Fibroblast of skin of right biceps (primary cell): ENCODE measurements around the gene VWA8.
"Not testable (repeated sequence)": the region's sequence is repeated elsewhere in the genome, so short reads cannot be mapped to it uniquely, and the experiment has no call there.

Experiments
- DNase-seq: peaks from one replicate; pipeline ENCODE4 v3.0.0-alpha.2; 2013

The VWA8 gene

DNA sequence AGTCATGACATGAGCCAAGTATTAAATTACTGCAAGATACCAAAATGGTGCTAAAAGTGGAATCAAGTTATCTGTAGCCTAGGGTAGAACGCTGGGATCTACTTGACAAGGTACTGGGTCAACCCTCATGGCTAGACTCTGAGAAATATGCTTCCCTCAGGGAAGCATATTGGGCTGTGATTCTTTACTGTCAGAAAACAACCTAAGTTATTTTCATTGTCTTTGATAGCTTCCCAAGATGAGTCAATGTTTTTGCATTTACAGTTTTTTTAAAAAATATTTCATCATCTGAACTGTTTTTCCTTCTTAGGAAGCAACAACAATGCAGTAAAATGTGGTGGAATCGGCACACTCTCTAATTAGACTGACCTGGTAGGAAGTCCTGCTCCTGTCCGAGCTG is 285.6 kb downstream of the VWA8 start:
- peak; percentile 31 for DNase-seq

DNA sequence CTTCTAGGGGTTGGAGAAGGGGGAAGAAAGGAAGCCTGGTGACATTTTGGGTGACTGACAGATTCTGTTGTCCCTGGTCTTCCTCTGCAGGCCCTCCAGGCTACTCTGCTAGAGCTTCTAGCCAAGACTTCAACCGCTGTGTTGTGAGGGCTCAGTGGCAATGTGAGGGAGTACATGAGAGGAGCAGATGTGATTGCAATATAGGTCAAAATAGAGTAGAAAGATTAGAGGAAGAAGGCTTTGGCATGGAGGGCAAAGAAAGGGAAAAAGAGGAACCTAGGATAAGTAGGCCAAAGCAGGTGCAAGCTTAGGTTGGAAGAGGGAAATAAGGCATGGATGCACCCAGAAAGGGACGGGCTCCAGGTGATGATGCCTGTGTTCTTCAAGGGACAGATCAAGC is 286.7 kb downstream of the VWA8 start:
- DNase-seq: no peak

DNA sequence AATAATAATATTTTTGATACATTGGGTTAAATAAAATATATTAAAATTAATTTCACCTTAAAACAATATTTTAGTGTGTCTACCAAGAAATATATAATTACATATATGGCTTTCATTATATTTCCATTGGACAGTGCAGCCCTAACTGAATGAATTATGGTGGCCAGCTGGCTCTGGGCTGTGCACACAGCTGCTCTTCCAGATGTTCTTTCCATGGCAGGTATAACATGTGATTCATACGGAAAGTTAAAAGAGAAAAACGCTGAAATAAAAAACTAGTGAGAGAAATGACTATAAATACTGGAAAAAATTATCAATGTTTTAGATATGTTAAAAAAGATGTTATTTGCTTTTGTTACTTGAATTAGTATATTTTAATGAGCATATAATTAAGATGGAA is 287.3 kb downstream of the VWA8 start:
- no peak for DNase-seq

DNA sequence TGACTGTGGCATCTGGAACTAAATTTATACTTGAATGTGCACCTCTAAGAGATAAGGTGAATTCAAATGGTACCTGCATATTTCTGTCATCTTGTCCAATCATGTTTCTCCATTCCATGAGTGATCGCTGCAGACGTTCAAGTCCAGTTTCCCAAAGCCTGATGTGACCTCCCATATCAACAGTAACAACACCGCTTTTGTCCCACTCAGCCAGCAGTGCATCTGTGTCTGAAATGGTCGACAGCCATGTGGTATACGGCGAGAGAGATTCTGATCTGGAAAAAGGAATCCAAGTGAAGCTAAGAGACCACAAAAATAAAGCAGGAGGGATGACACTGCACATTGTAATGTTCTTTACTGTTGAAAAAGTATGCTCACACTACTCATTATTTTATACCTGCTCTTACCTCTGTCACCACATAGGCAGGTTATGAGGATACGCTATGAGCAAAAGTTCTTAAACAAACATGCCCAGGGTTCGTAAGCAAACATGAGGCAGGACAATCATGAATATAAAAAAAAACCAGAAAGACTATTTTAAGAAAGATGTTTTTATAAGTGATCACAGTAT is 290.0 kb downstream of the VWA8 start:
- peak; percentile 40 for DNase-seq

DNA sequence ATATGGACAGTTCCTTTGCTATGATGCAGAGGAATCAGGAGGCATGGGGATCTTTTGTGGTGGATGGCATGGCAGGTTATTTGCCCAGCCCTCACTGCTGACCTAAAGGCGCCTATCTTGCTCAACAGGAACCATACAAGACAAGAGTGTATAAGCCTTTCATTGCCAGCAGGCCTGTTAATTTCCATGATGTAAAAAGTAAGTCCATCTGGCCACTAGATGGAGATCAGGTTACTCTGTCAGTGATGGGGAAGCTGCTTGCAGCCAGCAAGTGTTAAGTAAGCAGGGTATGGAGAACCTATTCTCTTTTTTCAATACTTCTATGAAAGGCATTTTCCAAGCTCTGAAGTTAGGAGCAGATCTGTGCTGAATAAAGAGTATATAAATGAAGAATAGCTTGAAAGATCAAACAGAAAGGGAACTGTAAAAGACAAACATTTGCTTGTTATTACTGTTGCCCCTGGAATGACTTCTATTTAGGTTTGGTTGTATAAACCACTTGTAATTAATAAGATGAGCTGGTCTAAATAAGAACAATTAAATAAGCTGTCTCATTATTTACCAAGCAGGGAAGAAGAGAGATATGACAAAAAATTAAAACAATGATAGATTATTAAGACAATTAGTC is 292.7 kb downstream of the VWA8 start:
- peak; percentile 90 for DNase-seq

DNA sequence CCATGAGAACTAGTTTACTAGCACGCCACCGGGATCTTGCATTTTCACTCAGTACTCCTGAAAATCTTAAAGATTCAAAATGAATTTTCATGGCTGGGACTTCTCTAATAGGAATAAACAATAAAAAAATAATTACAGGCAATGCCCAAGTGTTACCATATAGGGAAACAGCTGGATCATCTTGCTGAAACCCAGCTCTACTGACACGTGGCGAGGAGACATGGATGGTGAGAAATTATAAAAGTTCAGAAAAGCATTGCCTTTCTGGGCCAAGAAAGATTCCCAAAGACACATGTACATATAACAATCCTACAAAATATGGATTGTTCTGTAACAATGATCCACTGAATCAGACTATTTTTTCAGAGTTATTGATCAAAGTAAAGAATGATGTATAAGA is 294.3 kb downstream of the VWA8 start:
- DNase-seq: no peak

DNA sequence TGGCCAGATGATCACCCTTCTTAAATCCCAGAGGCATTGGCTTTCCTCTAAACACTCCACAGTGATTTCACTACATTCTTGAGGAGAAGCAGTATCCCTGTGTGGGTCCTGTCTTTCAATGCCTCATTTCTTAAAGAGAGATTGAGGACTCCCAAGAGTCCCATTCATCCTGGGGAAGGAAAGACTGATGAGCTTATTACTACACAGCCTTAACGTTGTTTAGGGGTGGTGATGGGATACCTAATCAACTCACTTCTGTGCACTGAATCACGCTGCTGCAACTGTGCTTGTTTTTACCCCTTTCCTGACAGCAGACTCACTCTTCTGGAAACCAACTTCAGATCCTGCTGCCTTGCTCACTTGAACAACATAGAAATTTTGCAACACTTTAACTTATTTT is 300.5 kb downstream of the VWA8 start:
- peak; percentile 72 for DNase-seq

DNA sequence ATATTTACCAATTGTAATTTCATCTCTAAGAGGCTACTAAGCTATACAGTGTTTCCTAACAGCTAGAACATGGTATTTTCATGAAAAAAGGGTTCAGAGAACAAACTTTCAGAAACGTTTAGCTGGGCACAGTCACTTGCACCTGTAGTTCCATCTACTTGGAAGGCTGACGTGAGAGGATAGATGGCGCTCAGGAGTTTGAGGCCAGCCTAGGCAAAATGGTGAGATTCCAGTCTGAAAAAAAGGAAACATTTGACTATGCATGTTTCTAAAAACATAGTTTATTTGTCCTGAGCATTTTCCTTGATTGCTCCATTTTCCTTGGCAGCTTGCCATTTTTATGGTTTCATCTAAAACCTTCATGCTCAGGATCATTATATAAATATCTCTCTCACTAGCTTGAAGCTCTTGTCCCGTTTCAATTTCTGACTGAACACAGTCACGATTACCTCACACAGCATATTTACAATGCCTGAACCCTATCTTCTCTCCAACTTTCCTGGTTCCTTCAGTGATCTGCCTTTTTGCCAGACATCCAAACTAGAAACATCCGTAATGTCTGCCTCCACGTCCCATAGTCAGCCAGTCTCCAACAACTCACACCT is 302.8 kb downstream of the VWA8 start:
- peak; percentile 64 for DNase-seq

DNA sequence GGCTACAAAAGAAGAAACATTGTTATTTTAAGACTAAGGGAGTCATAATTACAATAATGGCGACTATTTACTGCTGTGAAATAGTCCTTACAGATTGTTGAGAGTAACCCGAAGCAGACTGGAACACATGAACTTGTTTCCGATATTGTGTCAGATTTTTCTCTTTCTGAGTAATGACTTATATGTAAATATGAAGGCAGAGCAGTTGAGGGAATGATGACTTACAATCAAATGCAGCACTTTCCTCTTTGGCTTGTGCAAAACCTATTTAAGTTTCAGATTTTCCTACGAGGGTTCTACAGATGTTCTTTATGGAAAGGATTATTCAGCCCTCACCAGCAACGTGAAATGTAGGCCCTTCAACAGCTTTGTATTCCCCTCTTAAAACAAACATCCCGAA is 304.9 kb downstream of the VWA8 start:
- DNase-seq: no peak

DNA sequence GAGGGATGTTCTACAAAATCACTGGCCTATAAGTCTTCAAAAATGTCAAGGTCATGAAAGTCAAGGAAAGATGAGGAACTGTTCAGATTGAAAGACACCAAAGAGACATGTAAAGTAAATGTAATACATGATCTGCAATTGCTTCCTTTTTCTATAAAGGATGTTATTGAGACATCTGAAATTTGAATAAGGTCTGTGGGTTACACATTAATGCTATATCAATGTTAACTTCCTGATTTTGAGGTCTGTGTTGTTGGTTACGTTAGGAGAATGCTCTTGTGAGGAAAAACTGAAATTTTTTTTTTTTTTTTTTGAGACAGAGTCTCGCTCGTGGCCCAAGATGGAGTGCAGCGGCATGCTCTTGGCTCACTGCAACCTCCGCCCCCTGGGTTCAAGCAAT is 306.1 kb downstream of the VWA8 start:
- no peak for DNase-seq

DNA sequence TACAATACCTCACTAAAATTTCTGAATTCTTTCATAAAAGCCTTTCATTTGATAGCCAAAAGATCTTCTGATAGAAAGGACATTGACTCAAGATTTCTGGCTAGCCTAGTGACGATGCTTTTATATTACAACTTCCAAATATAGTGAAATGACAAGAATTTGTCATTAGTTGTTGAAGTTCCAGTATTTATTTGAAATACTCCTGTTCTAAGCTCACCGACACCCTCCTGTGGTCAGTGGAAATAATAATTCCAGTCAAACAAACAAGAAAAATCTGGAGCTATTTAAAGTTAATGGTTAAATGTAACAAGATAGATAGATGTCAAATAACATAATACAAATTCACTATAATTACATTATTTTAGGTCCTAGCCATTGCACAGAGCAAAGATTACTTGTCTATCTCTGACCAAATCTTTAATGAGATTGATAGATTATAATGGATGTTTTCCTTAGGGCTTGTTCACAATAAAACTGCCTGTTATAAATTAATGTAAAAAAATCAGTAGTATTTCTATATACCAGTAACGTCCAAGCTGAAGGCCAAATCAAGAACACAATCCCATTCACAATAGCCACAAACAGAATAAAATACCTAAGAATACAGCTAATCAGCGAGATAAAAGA is 308.1 kb downstream of the VWA8 start:
- peak; percentile 71 for DNase-seq

DNA sequence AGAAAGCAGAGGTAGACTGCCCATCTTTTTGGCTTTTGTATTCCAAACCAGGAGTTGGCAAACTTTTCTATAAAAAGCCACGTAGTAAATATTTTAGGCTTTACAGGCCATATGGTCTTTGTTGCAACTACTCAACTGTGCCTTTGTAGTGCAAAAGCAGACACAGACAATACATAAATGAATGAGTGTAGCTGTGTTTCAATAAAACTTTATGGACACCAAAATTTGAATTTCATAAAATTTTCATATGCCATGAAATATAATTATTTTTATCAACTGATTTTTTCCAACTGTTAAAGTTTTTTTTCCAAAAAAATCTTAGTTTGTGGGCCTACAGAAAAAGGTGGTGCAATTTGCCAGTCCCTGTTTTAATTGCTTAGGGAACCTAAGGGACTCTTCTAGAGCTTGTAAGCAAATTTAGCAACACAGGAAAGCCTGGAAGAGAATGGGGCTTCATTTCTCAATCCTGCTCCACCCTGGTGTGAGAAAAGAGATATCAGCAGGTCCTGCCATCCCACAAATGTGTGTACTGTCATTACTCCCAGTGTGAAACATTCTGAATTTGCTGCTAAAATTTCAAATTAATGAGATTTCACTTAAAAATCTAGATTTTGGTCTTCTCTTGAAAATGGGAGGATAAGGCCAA is 309.4 kb downstream of the VWA8 start:
- DNase-seq: no peak

DNA sequence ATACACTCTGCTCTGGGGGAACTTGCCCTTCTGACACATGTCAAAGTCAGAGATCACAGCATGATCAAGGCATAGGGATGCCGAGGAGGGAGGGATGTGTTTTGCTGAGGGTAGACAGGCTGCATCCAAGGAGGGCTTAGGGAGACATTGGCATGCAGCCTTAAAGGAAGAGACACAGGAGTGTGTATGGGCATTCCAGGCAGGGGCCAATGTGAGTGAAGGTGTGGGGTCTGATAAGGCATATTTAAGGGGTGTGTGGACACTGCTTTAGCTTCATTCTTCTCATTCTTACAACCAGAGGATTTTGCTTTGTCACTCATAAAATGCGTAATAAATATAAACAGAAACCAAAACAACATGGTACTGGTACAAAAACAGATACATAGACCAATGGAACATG is 310.2 kb downstream of the VWA8 start:
- DNase-seq: no peak

DNA sequence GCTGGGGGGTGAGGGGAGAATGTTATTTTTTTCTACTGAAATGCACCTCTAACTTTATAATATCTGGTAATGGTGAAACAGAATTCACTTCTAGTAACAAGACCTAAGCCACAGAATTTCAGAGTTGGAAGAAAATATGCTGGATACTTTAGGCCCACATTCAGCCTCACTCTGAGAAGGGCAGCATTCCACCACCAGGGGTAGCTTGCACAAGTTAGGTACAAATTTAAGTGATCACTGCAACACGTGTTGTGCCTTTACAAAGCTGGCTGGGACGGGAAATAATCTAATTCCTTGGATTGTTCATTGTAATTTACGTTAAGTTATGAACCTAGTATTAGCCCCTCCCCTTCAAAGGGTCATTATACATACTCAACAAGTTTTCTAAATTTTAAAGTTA is 311.2 kb downstream of the VWA8 start:
- DNase-seq: no peak

DNA sequence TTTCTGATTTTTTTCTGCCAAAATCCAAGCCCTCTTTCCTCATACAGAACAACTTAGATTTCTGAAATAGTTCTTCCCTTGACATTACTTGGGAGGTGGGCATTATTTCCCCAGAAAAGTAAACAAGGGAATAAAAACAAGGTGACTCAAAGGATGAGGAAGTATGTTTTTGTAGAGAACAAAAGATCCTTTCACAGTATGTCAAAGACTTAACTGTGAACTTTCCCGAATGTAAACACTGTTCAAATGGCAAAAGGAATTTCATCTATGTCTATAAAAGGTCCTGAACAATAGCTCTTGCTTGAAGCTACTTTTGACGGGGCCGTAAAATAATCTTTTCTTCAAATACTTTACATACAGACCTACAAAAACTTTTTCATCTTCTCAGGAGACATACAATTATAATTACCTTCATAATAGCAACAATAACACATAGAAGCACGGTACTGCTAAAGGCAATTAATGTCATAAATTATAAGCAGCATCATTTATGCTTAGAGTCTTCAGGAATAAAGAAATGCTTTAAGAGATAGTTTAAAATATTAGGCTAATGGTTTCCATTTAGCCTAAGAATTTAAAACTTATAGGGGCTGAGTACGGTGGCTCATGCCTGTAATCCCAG is 312.5 kb downstream of the VWA8 start:
- DNase-seq: no peak

DNA sequence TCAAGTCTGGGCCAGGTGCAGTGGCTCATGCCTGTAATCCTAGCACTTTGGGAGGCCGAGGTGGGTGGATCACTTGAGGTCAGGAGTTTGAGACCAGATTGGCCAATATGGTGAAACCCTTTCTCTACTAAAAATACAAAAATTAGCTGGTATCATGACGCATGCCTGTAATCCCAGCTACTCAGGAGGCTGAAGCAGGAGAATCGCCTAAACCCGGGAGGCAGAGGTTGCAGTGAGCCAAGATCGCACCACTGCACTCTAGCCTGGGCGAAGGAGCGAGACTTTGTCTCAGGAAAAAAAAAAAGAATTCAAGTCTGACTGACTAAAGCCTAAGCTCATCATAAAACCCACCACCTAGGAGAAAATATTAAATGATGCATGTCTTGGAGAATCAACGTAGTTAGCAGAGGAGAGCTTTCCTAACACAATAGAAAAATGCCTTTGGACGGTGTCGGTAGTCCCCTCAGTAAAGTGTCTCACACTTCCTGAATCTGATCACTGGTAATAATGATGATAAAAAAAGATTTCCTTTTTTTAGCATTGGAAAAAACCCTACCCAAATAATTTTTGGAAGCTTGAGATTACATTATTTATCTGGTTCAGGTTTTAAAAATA is 313.1 kb downstream of the VWA8 start:
- not testable (repeated sequence) for DNase-seq

DNA sequence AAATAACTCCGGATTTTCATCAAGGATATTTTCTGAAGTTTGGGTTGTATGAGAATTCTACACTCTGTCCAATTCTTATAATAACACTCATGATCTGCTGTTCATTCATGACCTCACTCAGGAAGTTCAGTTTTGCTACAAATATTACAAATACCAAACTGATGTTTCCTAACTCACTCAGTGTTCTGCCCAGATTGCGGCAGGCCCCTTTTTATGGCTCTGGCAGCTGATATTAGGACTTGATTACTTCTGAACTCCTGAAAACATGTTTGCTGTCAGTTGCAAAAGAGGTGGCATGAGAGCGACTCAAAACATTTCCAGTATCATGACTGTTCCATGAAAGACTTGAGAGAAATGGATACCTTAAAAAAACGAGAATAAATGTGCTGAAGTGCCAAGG is 315.6 kb downstream of the VWA8 start:
- peak; percentile 86 for DNase-seq

DNA sequence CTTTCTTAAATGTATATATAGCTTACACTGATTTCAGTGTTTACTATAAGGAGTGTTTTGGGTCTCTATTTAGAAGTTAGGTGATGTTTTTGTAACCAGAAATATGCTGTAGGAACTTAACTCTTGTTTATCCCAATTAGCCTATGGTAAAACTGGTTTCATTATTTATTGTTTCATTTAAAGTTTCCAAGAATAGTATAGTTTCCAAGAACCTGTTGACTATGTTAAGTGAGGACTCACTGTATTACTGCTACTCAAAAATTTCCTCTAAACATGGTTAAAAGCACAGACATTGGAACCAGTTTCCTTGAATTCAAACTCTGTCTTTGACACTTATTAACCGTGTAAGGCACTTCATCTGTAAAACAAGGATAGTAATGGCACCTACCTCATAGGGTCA is 316.2 kb downstream of the VWA8 start:
- DNase-seq: no peak

DNA sequence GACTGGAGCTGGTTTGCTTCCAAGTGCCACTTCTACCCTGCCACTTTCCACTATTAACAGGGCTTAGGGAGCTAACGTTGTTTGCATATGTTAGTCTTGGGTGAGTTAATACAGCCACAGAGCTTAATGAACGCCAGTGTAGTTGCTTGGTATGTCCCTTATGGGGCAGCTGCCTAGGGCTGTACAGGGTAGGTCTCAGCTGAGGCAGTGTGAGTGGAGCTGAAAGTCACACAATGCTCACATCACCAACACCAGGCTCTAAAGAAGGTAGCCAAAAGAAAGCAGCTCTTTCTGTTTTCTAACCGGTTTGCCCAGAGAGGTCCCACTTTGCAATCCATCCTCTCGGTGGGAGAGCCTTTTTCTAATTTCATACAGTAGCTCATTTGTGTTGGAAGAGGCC is 317.4 kb downstream of the VWA8 start:
- DNase-seq: no peak

DNA sequence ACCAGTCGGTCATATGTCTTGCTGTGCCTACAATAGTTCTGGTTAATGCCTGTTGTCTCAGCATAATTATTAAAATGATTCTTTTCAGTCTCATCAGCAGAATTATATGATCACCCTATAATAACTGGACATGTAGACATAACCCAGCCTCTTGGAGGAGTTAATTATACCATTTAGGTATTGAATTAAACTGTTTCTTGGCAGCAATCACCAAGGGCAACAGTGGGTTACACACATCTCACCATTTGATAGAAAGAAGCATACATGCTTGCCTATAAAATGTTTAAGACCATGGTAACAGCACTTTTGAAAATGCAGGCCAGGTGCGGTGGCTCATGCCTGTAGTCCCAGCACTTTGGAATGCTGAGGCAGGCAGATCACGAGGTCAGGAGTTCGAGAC is 318.9 kb downstream of the VWA8 start:
- no peak for DNase-seq

DNA sequence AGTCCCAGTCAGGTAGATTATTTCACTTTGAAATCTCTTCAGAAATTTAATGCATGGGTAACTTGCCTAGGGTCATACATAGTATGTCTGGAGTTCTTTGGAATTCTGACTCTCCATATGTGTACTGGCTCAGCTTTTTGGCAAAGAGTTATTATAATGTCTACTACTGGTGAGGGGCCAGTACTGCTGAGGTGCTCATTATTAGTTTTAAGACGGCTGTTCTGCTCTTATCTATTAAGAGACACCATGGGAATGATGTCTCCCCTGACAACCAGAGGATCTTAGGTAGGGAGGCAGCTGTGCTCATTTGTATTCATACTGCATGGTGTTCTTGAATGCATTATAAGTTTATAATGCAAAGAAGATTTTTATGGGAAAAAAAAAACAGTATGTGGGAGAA is 319.5 kb downstream of the VWA8 start:
- DNase-seq: no peak

DNA sequence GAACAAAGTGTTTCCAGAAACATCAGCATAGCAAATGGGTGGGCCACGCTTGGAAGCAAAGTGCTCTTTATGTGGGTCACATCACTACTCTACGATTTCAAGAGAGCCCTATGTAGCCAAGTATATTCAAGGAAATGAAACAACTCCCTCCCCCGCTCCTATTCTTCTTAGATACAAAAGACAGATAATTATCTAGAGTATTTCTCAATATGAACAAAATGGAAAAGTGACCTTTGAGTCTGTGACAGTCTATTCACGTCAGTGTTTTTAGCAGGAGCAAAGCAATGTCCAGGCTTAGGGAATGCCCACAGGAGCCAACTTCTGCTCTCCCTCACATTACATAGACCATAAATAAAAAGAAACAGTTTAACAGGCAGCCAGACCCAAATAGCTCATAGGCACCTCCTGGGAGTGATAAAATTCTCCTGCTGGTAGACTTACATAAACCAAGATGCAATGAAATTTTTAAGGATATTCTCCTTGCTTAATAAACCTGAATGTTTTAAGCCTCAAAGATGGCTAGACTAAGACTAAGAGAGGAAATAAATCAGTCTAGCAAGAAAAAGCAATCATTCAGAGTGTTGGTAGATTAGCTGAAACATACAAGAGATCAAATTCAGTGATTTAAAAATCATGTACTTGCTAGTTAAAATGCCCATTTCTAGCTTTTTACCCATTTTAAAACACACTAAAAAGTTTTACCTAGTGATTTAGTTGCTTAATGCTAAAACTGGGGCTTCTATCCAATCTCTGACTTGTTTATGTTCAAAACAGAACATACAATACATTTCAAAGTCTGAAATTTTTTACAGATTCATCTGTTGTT is 320.7 kb downstream of the VWA8 start:
- DNase-seq: no peak
